ENCODE measurements around the gene CUBN.

Gene CUBN

GRCh38 chr10:16960551-16960950 is 169.1 kb downstream of the CUBN start:
- H3K27ac ChIP-seq = no peak overlapping the region
- H3K36me3 ChIP-seq = no peaks in the 10 kb centered on the region
- TF ChIP-seq CTCF (IDR thresholded peaks at IDR 0.05) = no peak
- intact Hi-C loops (cut with DNase I; ENCODE audit: low total_unique reads) = no loop called here
- no peaks in the 10 kb centered on the region for H3K27me3 ChIP-seq
- H3K4me1 ChIP-seq = no peaks in the 10 kb centered on the region
- H3K9me3 ChIP-seq = no peaks in the 10 kb centered on the region
- DNase-seq = no peak
- no peak overlapping the region for H3K4me3 ChIP-seq

GRCh38 chr10:16957038-16957437 is 172.6 kb downstream of the CUBN start:
- Histone ChIP-seq H3K4me1 (no peaks in the 10 kb centered on the region), H3K27me3 (no peaks in the 10 kb centered on the region), H3K36me3 (no peaks in the 10 kb centered on the region), H3K9me3 (no peaks in the 10 kb centered on the region), H3K4me3 (no peak overlapping the region), H3K27ac (no peak overlapping the region)
- no peak for DNase-seq
- intact Hi-C loops (cut with DNase I; ENCODE audit: low total_unique reads) = loop anchor here (5.0 kb wide), 1 partner anchor 1820 kb away; no protein-coding TSS in a partner anchor
- no peak for TF ChIP-seq CTCF (IDR thresholded peaks at IDR 0.05)

DNA sequence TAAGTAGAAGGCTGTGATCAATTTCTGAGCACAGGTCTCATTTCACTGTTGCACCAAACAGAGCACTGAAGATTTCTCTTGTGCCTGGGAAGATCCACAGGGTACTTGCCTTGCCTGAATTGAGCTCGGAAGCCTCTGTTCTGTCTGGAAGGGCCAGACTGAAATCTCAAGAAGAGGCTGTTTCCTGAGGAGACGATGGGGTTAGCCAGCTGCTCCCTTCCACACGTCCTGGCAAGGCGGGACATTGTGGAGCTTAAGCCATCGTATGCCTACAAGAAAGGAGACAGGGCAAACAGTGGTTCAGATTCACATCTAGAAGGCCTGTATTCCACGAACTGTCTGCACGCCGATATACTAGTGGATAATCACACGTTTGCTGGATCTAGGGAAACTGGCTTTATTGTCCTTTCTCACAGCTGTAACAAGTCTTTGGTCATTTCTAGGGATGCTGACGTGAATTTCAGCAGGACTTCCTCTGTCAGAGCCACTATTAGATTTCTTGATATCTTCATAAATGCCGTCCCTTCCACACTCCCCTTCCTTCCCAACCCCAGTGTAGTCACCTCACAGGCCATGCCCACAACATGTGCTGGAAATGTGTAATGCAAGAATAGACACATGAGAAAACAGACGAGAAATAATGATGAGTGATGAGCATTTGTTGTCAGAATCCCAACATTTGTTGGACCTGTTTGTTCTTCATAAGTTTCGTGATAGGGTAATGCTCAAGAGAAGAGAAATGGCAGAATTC is 175.2 kb downstream of the CUBN start:
- H3K27ac ChIP-seq = no peak overlapping the region
- H3K4me3 ChIP-seq = no peak overlapping the region
- no peaks in the 10 kb centered on the region for H3K9me3 ChIP-seq
- peaks cover 0 to 11% (median 1%) of the 10 kb centered on the region in 4 donors for H3K4me1 ChIP-seq
- H3K36me3 ChIP-seq = no peaks in the 10 kb centered on the region
- no peaks in the 10 kb centered on the region for H3K27me3 ChIP-seq
- no peak for TF ChIP-seq CTCF (IDR thresholded peaks at IDR 0.05)
- intact Hi-C loops (cut with DNase I; ENCODE audit: low total_unique reads) = loop anchor here (5.0 kb wide), 1 partner anchor 1817 kb away; no protein-coding TSS in a partner anchor
- no peak for DNase-seq

DNA sequence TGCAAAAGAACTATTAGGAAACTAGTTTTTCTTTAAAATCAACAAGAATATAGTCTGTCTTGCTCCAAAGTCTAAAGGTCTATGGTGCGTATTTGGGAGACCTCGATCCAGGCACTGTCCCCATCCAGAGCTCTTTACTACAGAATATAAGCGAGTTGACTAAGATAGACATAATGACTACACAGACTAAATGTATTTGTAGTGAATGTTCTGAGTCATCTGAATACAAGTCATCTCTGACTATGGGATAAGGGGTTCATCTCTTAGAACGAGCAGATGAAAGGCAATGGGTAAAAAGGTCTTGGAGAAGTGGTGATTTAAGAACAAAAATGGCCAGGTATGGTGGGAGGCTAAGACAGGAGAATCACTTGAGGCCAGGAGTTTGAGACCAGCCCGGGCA is 176.3 kb downstream of the CUBN start:
- H3K36me3 ChIP-seq = no peaks in the 10 kb centered on the region
- no peak for TF ChIP-seq CTCF (IDR thresholded peaks at IDR 0.05)
- peaks cover 0 to 11% (median 1%) of the 10 kb centered on the region in 4 donors for H3K4me1 ChIP-seq
- intact Hi-C loops (cut with DNase I; ENCODE audit: low total_unique reads) = no loop called here
- H3K9me3 ChIP-seq = no peaks in the 10 kb centered on the region
- no peak for DNase-seq
- H3K4me3 ChIP-seq = no peak overlapping the region
- H3K27ac ChIP-seq = no peak overlapping the region
- H3K27me3 ChIP-seq = no peaks in the 10 kb centered on the region

GRCh38 chr10:16952610-16953009 is 177.0 kb downstream of the CUBN start:
- H3K4me3 ChIP-seq = no peak overlapping the region
- DNase-seq = no peak
- intact Hi-C loops (cut with DNase I; ENCODE audit: low total_unique reads) = no loop called here
- H3K27me3 ChIP-seq = no peaks in the 10 kb centered on the region
- no peaks in the 10 kb centered on the region for H3K36me3 ChIP-seq
- TF ChIP-seq CTCF (IDR thresholded peaks at IDR 0.05) = no peak
- H3K4me1 ChIP-seq = peaks cover 0 to 11% (median 1%) of the 10 kb centered on the region in 4 donors
- no peaks in the 10 kb centered on the region for H3K9me3 ChIP-seq
- no peak overlapping the region for H3K27ac ChIP-seq
